OCI-LY7 (cell line): ENCODE measurements around the gene GAB1.

Source experiments
- CTCF ChIP-seq: fragments of 200-600 bp; sonication (generic); conservative IDR thresholded peaks from 2 replicates; pipeline ENCODE4 v1.5.1; 2014; ENCODE audit warnings: mild to moderate bottlenecking, antibody characterized with exemption, low read length, moderate library complexity, mixed read lengths
- EZH2phosphoT487 ChIP-seq: fragments of 200-600 bp; sonication (generic); IDR thresholded peaks from 2 replicates; pipeline ENCODE4 v1.6.1; 2018; ENCODE audit warnings: low read depth, borderline replicate concordance, mild to moderate bottlenecking, mixed run types, antibody characterized with exemption, low read length, moderate library complexity, mixed read lengths

DNA sequence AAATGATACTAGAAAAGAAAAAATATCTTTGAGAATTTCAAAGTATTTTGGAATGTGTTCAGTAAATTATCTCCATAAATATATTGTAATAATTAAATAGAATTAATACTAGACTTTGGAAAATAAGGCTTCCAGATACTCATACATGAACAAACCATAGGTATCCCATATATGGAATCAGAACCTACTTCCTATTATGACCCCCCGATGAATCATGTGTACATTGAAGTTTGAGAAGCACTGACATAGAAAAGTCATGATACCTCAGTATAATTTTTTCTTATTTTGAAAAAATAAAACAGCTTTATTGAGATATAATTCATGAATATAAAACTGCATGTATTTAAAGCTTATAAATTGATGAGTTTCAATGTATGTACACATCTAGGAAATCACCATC is 149.6 kb downstream of the GAB1 start:
- TF ChIP-seq CTCF: no peak
- no peak for TF ChIP-seq EZH2phosphoT487
